HepG2 (cell line): Measurements from ENCODE around the gene CDHR3. TPM values are rescaled to one million over a fixed set of nuclear protein-coding genes. Genes with fewer than 3 reads are reported as not detected.

Source experiments
- ATF3 ChIP-seq: sonication (generic); formaldehyde crosslinking; IDR thresholded peaks from 2 replicates; pipeline ENCODE4 v1.4.0; 2020; ENCODE audit warnings: missing genetic modification reagents
- CTCF ChIP-seq: sonication (generic); formaldehyde crosslinking; IDR thresholded peaks from 2 replicates; pipeline ENCODE4 v1.5.0; 2020; ENCODE audit warnings: mild to moderate bottlenecking, missing genetic modification reagents, moderate library complexity
- FOXK1 ChIP-seq: sonication (generic); formaldehyde crosslinking; IDR thresholded peaks from 2 replicates; pipeline ENCODE4 v1.4.0; 2020; ENCODE audit warnings: low read depth, missing genetic modification reagents, borderline replicate concordance
- GATAD2A ChIP-seq: IDR thresholded peaks from 2 replicates; pipeline ENCODE4 v1.6.1; 2016
- MAX ChIP-seq: IDR thresholded peaks from 2 replicates; pipeline ENCODE4 v1.6.1; 2012; ENCODE audit warnings: inconsistent platforms
- PHF8 ChIP-seq: sonication (generic); formaldehyde crosslinking; IDR thresholded peaks from 2 replicates; pipeline ENCODE4 v1.5.0; 2020; ENCODE audit warnings: missing genetic modification reagents
- RAD21 ChIP-seq: fragments of 450-650 bp; formaldehyde crosslinking; IDR thresholded peaks from 2 replicates; pipeline ENCODE4 v1.5.0; 2020; ENCODE audit warnings: mild to moderate bottlenecking
- SALL1 ChIP-seq: sonication (generic); formaldehyde crosslinking; IDR thresholded peaks from 2 replicates; pipeline ENCODE4 v1.8.0; 2022; ENCODE audit warnings: mild to moderate bottlenecking, missing genetic modification reagents
- SMARCC2 ChIP-seq: fragments of 450-650 bp; IDR thresholded peaks from 2 replicates; pipeline ENCODE4 v1.6.1; 2017; ENCODE audit warnings: antibody characterized with exemption, mild to moderate bottlenecking
- SMC3 ChIP-seq: IDR thresholded peaks from 2 replicates; pipeline ENCODE4 v1.6.1; 2011; ENCODE audit warnings: low read length, improper control_type of control experiment
- ZBTB38 ChIP-seq: sonication (generic); formaldehyde crosslinking; IDR thresholded peaks from 2 replicates; pipeline ENCODE4 v1.5.1; 2020; ENCODE audit warnings: mild to moderate bottlenecking, missing genetic modification reagents
- ZBTB4 ChIP-seq: sonication (generic); formaldehyde crosslinking; IDR thresholded peaks from 2 replicates; pipeline ENCODE4 v1.4.0; 2020; ENCODE audit warnings: missing genetic modification reagents, mild to moderate bottlenecking, borderline replicate concordance
- ZFP91 ChIP-seq: sonication (generic); formaldehyde crosslinking; IDR thresholded peaks from 2 replicates; pipeline ENCODE4 v1.9.0; 2022; ENCODE audit warnings: missing genetic modification reagents, mild to moderate bottlenecking, borderline replicate concordance
- ZNF17 ChIP-seq: sonication (generic); formaldehyde crosslinking; IDR thresholded peaks from 2 replicates; pipeline ENCODE4 v1.5.0; 2020; ENCODE audit warnings: mild to moderate bottlenecking, missing genetic modification reagents
- ZNF263 ChIP-seq: sonication (generic); formaldehyde crosslinking; IDR thresholded peaks from 2 replicates; pipeline ENCODE4 v1.4.0; 2020; ENCODE audit warnings: missing genetic modification reagents
- ZNF563 ChIP-seq: sonication (generic); formaldehyde crosslinking; IDR thresholded peaks from 2 replicates; pipeline ENCODE4 v1.8.0; 2022; ENCODE audit warnings: mild to moderate bottlenecking, moderate library complexity, missing genetic modification reagents
- ZNF687 ChIP-seq: sonication (generic); formaldehyde crosslinking; IDR thresholded peaks from 2 replicates; pipeline ENCODE4 v1.5.1; 2020; ENCODE audit warnings: mild to moderate bottlenecking, missing genetic modification reagents, moderate library complexity
- polyA plus RNA-seq, 8 experiments: library from polyadenylated mRNA; depleted of rRNA in 3 of 8; stranded (reverse) in 7 of 8; unstranded in 1 of 8; fragments of >200 nt; fragmentation: Illumina TruSeq in 4 of 8; extraction: Trizol in 4 of 8; gene quantifications; 2 replicates each; pipeline versions ENCODE4 v1.2.1 to v1.2.3, GENCODE V29; 2011 to 2016; ENCODE audit warnings: low read depth in 4 of 8, missing spikeins in 1 of 8, mixed read lengths in 1 of 8; ENCODE audit not compliant: insufficient read depth in 1 of 8
- total RNA-seq, 5 experiments: library from RNA; depleted of rRNA; stranded (reverse); fragments of >200 nt; fragmentation: Illumina TruSeq; extraction: Trizol; gene quantifications; 2 replicates each; pipeline ENCODE4 v1.2.3, GENCODE V29; 2016; ENCODE audit warnings: low read depth in 1 of 5

The CDHR3 gene
- total and polyA plus RNA-seq, 2 of the 13 experiments (the other 11 are each of a cell fraction or from before 2014, with no cell fraction given): 6.5 to 11.8 TPM

- TF ChIP-seq ZBTB4 (CRISPR knock-in tag) (peak; percentile 68; the same call in 1 of the 2 replicates), ZBTB38 (CRISPR knock-in tag) (peak; percentile 55; the same call in 1 of the 2 replicates), SMARCC2 (no peak), MAX (peak; percentile 14; the same call in 1 of the 2 replicates), ZNF263 (peak; percentile 100), SMC3 (peak; percentile 25; the same call in 1 of the 2 replicates), ZFP91 (peak; percentile 44; the same call in 1 of the 2 replicates), ZNF563 (CRISPR knock-in tag) (peak; percentile 92), ZNF687 (CRISPR knock-in tag) (peak; percentile 41; the same call in 1 of the 2 replicates), SALL1 (CRISPR knock-in tag) (peak; percentile 21; the same call in 1 of the 2 replicates), PHF8 (CRISPR knock-in tag) (peak; percentile 21; the same call in 1 of the 2 replicates), ATF3 (CRISPR knock-in tag) (0 out of 2 replicates have a peak, but pooled peaks have one; percentile 8), FOXK1 (CRISPR knock-in tag) (no peak), RAD21 (CRISPR knock-in tag) (peak; percentile 83), CTCF (CRISPR knock-in tag) (peak; percentile 86), ZNF17 (CRISPR knock-in tag) (no peak), GATAD2A (CRISPR knock-in tag) (0 out of 2 replicates have a peak, but pooled peaks have one; percentile 18)
Measured at GRCh38 chr7:106009503-106010226, 46.6 kb downstream of the CDHR3 start (continued).
